C4-2B (cell line): ENCODE measurements around the gene TPBGL.

Experiments
- ZFX ChIP-seq: fragments of 450-650 bp; IDR thresholded peaks from 2 replicates; pipeline ENCODE4 v1.6.1; 2017
- TF ChIP-seq, protein P1 (sequence below): fragments of 450-650 bp; conservative IDR thresholded peaks from 2 replicates; pipeline ENCODE4 v1.5.1; 2017; ENCODE audit warnings: mild to moderate bottlenecking

DNA sequence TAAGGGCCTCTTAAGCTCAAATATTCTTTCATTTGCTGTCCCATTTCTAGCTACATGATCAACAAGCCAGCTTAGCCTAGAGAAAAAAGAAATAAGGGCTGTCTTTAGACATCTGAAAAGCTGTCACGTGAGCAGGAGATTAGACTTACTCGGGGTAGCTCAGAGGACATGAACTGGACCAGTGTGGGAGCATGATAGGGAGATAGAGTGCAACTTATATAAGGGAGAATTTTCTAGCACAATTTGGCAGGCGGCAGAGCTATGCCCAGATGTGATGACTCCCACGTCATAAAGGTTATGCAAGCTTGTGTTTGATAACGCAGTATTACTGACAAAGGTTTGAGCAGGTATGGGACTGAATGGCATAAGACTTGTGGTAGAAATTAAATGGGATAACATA, 28.2 kb upstream of the TPBGL start:
- TF ChIP-seq, protein P1, sequence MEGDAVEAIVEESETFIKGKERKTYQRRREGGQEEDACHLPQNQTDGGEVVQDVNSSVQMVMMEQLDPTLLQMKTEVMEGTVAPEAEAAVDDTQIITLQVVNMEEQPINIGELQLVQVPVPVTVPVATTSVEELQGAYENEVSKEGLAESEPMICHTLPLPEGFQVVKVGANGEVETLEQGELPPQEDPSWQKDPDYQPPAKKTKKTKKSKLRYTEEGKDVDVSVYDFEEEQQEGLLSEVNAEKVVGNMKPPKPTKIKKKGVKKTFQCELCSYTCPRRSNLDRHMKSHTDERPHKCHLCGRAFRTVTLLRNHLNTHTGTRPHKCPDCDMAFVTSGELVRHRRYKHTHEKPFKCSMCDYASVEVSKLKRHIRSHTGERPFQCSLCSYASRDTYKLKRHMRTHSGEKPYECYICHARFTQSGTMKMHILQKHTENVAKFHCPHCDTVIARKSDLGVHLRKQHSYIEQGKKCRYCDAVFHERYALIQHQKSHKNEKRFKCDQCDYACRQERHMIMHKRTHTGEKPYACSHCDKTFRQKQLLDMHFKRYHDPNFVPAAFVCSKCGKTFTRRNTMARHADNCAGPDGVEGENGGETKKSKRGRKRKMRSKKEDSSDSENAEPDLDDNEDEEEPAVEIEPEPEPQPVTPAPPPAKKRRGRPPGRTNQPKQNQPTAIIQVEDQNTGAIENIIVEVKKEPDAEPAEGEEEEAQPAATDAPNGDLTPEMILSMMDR = no peak
- TF ChIP-seq ZFX = no peak
